Mucosa of rectum (tissue), 2 donors: ENCODE data around the gene SRPK2.

ENCODE experiments used
- H3K27ac ChIP-seq, 2 donors: one replicate each; pipeline ENCODE4 v1.7.0; 2013; ENCODE audit warnings: inconsistent platforms in 2 of 2, low read depth in 2 of 2, low read length in 2 of 2
- H3K27me3 ChIP-seq, 2 donors: one replicate each; pipeline ENCODE4 v1.7.0; 2013; ENCODE audit warnings: low read length in 2 of 2; ENCODE audit not compliant: control insufficient read depth in 2 of 2, insufficient read depth in 2 of 2
- H3K36me3 ChIP-seq, 2 donors: one replicate each; pipeline ENCODE4 v1.7.0; 2013; ENCODE audit warnings: low read length in 2 of 2; ENCODE audit not compliant: control insufficient read depth in 2 of 2, insufficient read depth in 2 of 2
- H3K4me1 ChIP-seq, 2 donors: one replicate each; pipeline ENCODE4 v1.7.0; 2013; ENCODE audit warnings: low read length in 2 of 2, mild to moderate bottlenecking in 1 of 2; ENCODE audit not compliant: control insufficient read depth in 2 of 2, insufficient read depth in 2 of 2
- H3K4me3 ChIP-seq, 2 donors: one replicate each; pipeline ENCODE4 v1.7.0; 2013; ENCODE audit warnings: low read length in 2 of 2
- H3K9ac ChIP-seq, 2 donors: one replicate each; pipeline ENCODE4 v1.7.0; 2013; ENCODE audit warnings: low read length in 2 of 2, low read depth in 1 of 2, mild to moderate bottlenecking in 1 of 2
- H3K9me3 ChIP-seq, 2 donors: one replicate each; pipeline ENCODE4 v1.7.0; 2013; ENCODE audit warnings: low read length in 2 of 2; ENCODE audit not compliant: control insufficient read depth in 2 of 2
- donor health status: healthy.
- donor health status: Normal muscosa, but diverticular disease.

Gene SRPK2

GRCh38 chr7:105068886-105069285 lies 319.8 kb downstream of the SRPK2 start:
- H3K4me3 ChIP-seq, result no peak overlapping the region
- H3K36me3 ChIP-seq, result peaks cover 55 to 67% of the 10 kb centered on the region in 2 donors
- no peak overlapping the region for H3K9ac ChIP-seq

GRCh38 chr7:105067691-105068090 lies 321.0 kb downstream of the SRPK2 start:
- no peaks in the 10 kb centered on the region for H3K9me3 ChIP-seq
- no peak overlapping the region for H3K9ac ChIP-seq
- H3K36me3 ChIP-seq, result peaks cover 54 to 67% of the 10 kb centered on the region in 2 donors
- no peak overlapping the region for H3K27ac ChIP-seq
- H3K4me1 ChIP-seq, result no peaks in the 10 kb centered on the region
- H3K27me3 ChIP-seq, result no peaks in the 10 kb centered on the region
- no peak overlapping the region for H3K4me3 ChIP-seq

More at GRCh38 chr7:105068886-105069285, 319.8 kb downstream of the SRPK2 start:
- no peak overlapping the region for H3K27ac ChIP-seq
- no peaks in the 10 kb centered on the region for H3K27me3 ChIP-seq
- no peaks in the 10 kb centered on the region for H3K9me3 ChIP-seq
- no peaks in the 10 kb centered on the region for H3K4me1 ChIP-seq
